Mesenchymal stem cell (in vitro differentiated cells and primary cell): Measurements from ENCODE around the gene CGB7.
"Not testable (repeated sequence)": the region's sequence is repeated elsewhere in the genome, so short reads cannot be mapped to it uniquely, and the experiment has no call there.

Experiments
- DNase-seq: peaks from one replicate; pipeline ENCODE4 v3.0.0-alpha.2; 2013
- H2AFZ ChIP-seq: one replicate; pipeline ENCODE4 v1.6.1; 2013; ENCODE audit warnings: low read depth, mild to moderate bottlenecking, control low read depth, inconsistent platforms, low read length, moderate library complexity
- H2AK5ac ChIP-seq: 2 replicates; pipeline ENCODE4 v1.6.1; 2013; ENCODE audit warnings: low read length, moderate library complexity, mild to moderate bottlenecking, inconsistent platforms; ENCODE audit not compliant: severe bottlenecking
- H2BK120ac ChIP-seq: one replicate; pipeline ENCODE4 v1.6.1; 2013; ENCODE audit warnings: low read depth, mild to moderate bottlenecking, inconsistent platforms, low read length, moderate library complexity
- H2BK12ac ChIP-seq, 2 experiments: one replicate each; pipeline ENCODE4 v1.6.1; 2013; ENCODE audit warnings: inconsistent platforms in 2 of 2, low read length in 2 of 2, mild to moderate bottlenecking in 2 of 2, moderate library complexity in 2 of 2, control low read depth in 1 of 2
- H2BK15ac ChIP-seq: one replicate; pipeline ENCODE4 v1.6.1; 2013; ENCODE audit warnings: mild to moderate bottlenecking, low read depth, inconsistent platforms; ENCODE audit not compliant: poor library complexity, severe bottlenecking
- H2BK5ac ChIP-seq: 2 replicates; pipeline ENCODE4 v1.6.1; 2013; ENCODE audit warnings: low read depth, mild to moderate bottlenecking, low read length, control low read depth, inconsistent platforms; ENCODE audit not compliant: poor library complexity, severe bottlenecking
- H3K14ac ChIP-seq, 2 experiments: one replicate each; pipeline ENCODE4 v1.6.1; 2013; ENCODE audit warnings: inconsistent platforms in 2 of 2, low read length in 2 of 2, control low read depth in 1 of 2, mild to moderate bottlenecking in 1 of 2, moderate library complexity in 1 of 2
- H3K18ac ChIP-seq, 2 experiments: one replicate each; pipeline ENCODE4 v1.6.1; 2013; ENCODE audit warnings: inconsistent platforms in 2 of 2, low read length in 2 of 2, control low read depth in 1 of 2, low read depth in 1 of 2, mild to moderate bottlenecking in 1 of 2
- H3K23ac ChIP-seq, 2 experiments: one replicate each; pipeline ENCODE4 v1.6.1; 2013; ENCODE audit warnings: inconsistent platforms in 2 of 2, low read length in 2 of 2, mild to moderate bottlenecking in 2 of 2, moderate library complexity in 2 of 2, control low read depth in 1 of 2
- H3K27ac ChIP-seq: 2 replicates; pipeline ENCODE4 v1.5.1; 2013; ENCODE audit warnings: mild to moderate bottlenecking, moderate library complexity, low read length, control low read depth, inconsistent platforms; ENCODE audit not compliant: poor library complexity, severe bottlenecking
- H3K27me3 ChIP-seq, 2 experiments: 2 replicates each; pipeline versions ENCODE4 v1.6.1 to v1.7.0; 2013; ENCODE audit warnings: low read length in 2 of 2, mild to moderate bottlenecking in 2 of 2, moderate library complexity in 2 of 2, control low read depth in 1 of 2, inconsistent platforms in 1 of 2; ENCODE audit not compliant: control insufficient read depth in 1 of 2, insufficient read depth in 1 of 2
- H3K36me3 ChIP-seq, 2 experiments: 2 replicates each; pipeline versions ENCODE4 v1.6.1 to v1.7.0; 2013; ENCODE audit warnings: low read length in 2 of 2, control low read depth in 1 of 2, inconsistent platforms in 1 of 2, low read depth in 1 of 2, mild to moderate bottlenecking in 1 of 2; ENCODE audit not compliant: insufficient read depth in 2 of 2, control insufficient read depth in 1 of 2
- H3K4ac ChIP-seq, 2 experiments: one replicate each; pipeline ENCODE4 v1.6.1; 2013; ENCODE audit warnings: inconsistent platforms in 2 of 2, low read length in 2 of 2, mild to moderate bottlenecking in 2 of 2, moderate library complexity in 2 of 2, control low read depth in 1 of 2, low read depth in 1 of 2
- H3K4me1 ChIP-seq: 2 replicates; pipeline ENCODE4 v1.6.1; 2013; ENCODE audit warnings: low read depth, low read length, control low read depth; ENCODE audit not compliant: control insufficient read depth, insufficient read depth
- H3K4me2 ChIP-seq: 2 replicates; pipeline ENCODE4 v1.6.1; 2013; ENCODE audit warnings: low read length, mild to moderate bottlenecking, inconsistent platforms; ENCODE audit not compliant: poor library complexity, severe bottlenecking
- H3K4me3 ChIP-seq, 2 experiments: 2 replicates each; pipeline versions ENCODE4 v1.5.1 to v1.7.0; 2013; ENCODE audit warnings: low read length in 2 of 2, mild to moderate bottlenecking in 2 of 2, control low read depth in 1 of 2, low read depth in 1 of 2; ENCODE audit not compliant: insufficient read depth in 1 of 2
- H3K79me1 ChIP-seq: replicated peaks from 2 replicates; pipeline ENCODE4 v1.6.1; 2013; ENCODE audit warnings: mild to moderate bottlenecking, control low read depth, low read length, inconsistent platforms; ENCODE audit not compliant: poor library complexity, severe bottlenecking
- H3K9ac ChIP-seq: 2 replicates; pipeline ENCODE4 v1.7.0; 2013; ENCODE audit warnings: mild to moderate bottlenecking, low read length, moderate library complexity
- H3K9me3 ChIP-seq: 2 replicates; pipeline ENCODE4 v1.7.0; 2013; ENCODE audit warnings: mild to moderate bottlenecking, low read length; ENCODE audit not compliant: control insufficient read depth
- H4K8ac ChIP-seq: one replicate; pipeline ENCODE4 v1.6.1; 2013; ENCODE audit warnings: inconsistent platforms, mild to moderate bottlenecking, low read length, moderate library complexity
- H4K91ac ChIP-seq: one replicate; pipeline ENCODE4 v1.6.1; 2013; ENCODE audit warnings: mild to moderate bottlenecking, low read length, inconsistent platforms
- WGBS: methylation state at CpG from one replicate; pipeline ENCODE4 v1.1.7; 2013; ENCODE audit warnings: mixed read lengths; 5-methylcytosine and 5-hydroxymethylcytosine counted together

Gene CGB7

GRCh38 chr19:49030323-49030722 lies 27.2 kb downstream of the CGB7 start:
- not testable (repeated sequence) for H3K9ac ChIP-seq, H3K14ac ChIP-seq, H3K23ac ChIP-seq, DNase-seq, H2BK5ac ChIP-seq, H2AK5ac ChIP-seq, H3K4me3 ChIP-seq, H3K79me1 ChIP-seq, H3K4me2 ChIP-seq, H3K4ac ChIP-seq, H2BK15ac ChIP-seq, H3K27me3 ChIP-seq, H4K91ac ChIP-seq, H3K36me3 ChIP-seq, H4K8ac ChIP-seq, H3K27ac ChIP-seq, H3K18ac ChIP-seq, H3K4me1 ChIP-seq, H2AFZ ChIP-seq, H2BK120ac ChIP-seq, H3K9me3 ChIP-seq, H2BK12ac ChIP-seq
- 100% methylated on average over 3 of the region's 8 CpGs for WGBS

- H3K4me3 ChIP-seq, H2AK5ac ChIP-seq, H2BK120ac ChIP-seq, H3K79me1 ChIP-seq, H4K8ac ChIP-seq, H3K4ac ChIP-seq, H3K36me3 ChIP-seq, H2BK15ac ChIP-seq, H3K4me1 ChIP-seq, H3K14ac ChIP-seq, H3K9me3 ChIP-seq, H3K4me2 ChIP-seq, H4K91ac ChIP-seq, H2BK5ac ChIP-seq, H3K18ac ChIP-seq, H3K9ac ChIP-seq, H2AFZ ChIP-seq, H3K27me3 ChIP-seq, H3K23ac ChIP-seq, H3K27ac ChIP-seq, H2BK12ac ChIP-seq: not testable (repeated sequence)
- DNase-seq: peak; percentile 16
- 40% methylated on average over 10 of the region's 14 CpGs for WGBS
Observed at GRCh38 chr19:49029749-49030148, 27.8 kb downstream of the CGB7 start.

- not testable (repeated sequence) for H3K4ac ChIP-seq, H3K27me3 ChIP-seq, H3K36me3 ChIP-seq, H4K8ac ChIP-seq, H2BK15ac ChIP-seq, H3K4me3 ChIP-seq, H3K23ac ChIP-seq, H3K27ac ChIP-seq, H3K4me1 ChIP-seq, H3K9ac ChIP-seq, H2AK5ac ChIP-seq, H2AFZ ChIP-seq, H3K4me2 ChIP-seq, H2BK12ac ChIP-seq, H2BK5ac ChIP-seq, H3K14ac ChIP-seq, H3K9me3 ChIP-seq, DNase-seq, H3K18ac ChIP-seq, H2BK120ac ChIP-seq, H4K91ac ChIP-seq, H3K79me1 ChIP-seq
- 97% methylated on average over 6 of the region's 9 CpGs for WGBS
Observed at GRCh38 chr19:49028686-49029085, 28.9 kb downstream of the CGB7 start.

- WGBS: 59% methylated on average over 22 of the region's 23 CpGs
Observed at GRCh38 chr19:49025599-49025998, 31.9 kb downstream of the CGB7 start.

More at GRCh38 chr19:49025599-49025998, 31.9 kb downstream of the CGB7 start:
- H2BK12ac ChIP-seq, H3K4ac ChIP-seq, H3K36me3 ChIP-seq, H3K9me3 ChIP-seq, H2BK5ac ChIP-seq, H4K8ac ChIP-seq, H3K4me3 ChIP-seq, H2BK120ac ChIP-seq, DNase-seq, H3K9ac ChIP-seq, H3K4me2 ChIP-seq, H4K91ac ChIP-seq, H2AFZ ChIP-seq, H3K23ac ChIP-seq, H3K27ac ChIP-seq, H3K79me1 ChIP-seq, H2BK15ac ChIP-seq, H3K18ac ChIP-seq, H3K14ac ChIP-seq, H2AK5ac ChIP-seq: not testable (repeated sequence)
- H3K27me3 ChIP-seq: peaks cover 0 to 10% of the 10 kb centered on the region in 2 experiments
- peaks cover 11% of the 10 kb centered on the region for H3K4me1 ChIP-seq
